SK-N-SH (cell line): ENCODE measurements around the gene ROM1.
"Not testable (repeated sequence)": the region's sequence is repeated elsewhere in the genome, so short reads cannot be mapped to it uniquely, and the experiment has no call there.

ENCODE experiments used
- CTCF ChIP-seq: fragments of 200-600 bp; sonication (generic); IDR thresholded peaks from 2 replicates; pipeline ENCODE4 v1.6.1; 2017; ENCODE audit warnings: antibody characterized with exemption, mild to moderate bottlenecking, moderate library complexity
- EP300 ChIP-seq, 2 experiments: IDR thresholded peaks; 2 replicates each; pipeline versions ENCODE4 v1.4.0 to v1.6.1; 2012; ENCODE audit warnings: borderline replicate concordance in 1 of 2, low read depth in 1 of 2, low read length in 1 of 2
- EZH2phosphoT487 ChIP-seq: fragments of 200-600 bp; sonication (generic); IDR thresholded peaks from 2 replicates; pipeline ENCODE4 v1.6.1; 2017; ENCODE audit warnings: low read depth, mixed run types, mild to moderate bottlenecking, antibody characterized with exemption, moderate library complexity, borderline replicate concordance
- USF2 ChIP-seq: fragments of 150-350 bp; IDR thresholded peaks from 2 replicates; pipeline ENCODE4 v1.6.1; 2017; ENCODE audit warnings: antibody characterized with exemption, low read length, low read depth, borderline replicate concordance

GRCh38 chr11:62650283-62650682, 37.2 kb downstream of the ROM1 start:
- not testable (repeated sequence) for TF ChIP-seq USF2; EZH2phosphoT487; EP300 (IDR thresholded peaks at IDR 0.05; ENCODE audit: borderline replicate concordance in 1 of 2, low read depth in 1 of 2, low read length in 1 of 2); CTCF
